ENCODE data around the gene CHRNG. TPM values are rescaled to one million over a fixed set of nuclear protein-coding genes. Genes with fewer than 3 reads are reported as not detected.

Gene CHRNG
- total RNA-seq, 1 experiment from 2014 or later: 36.6 TPM

GRCh38 chr2:232519581-232520438 is 19.7 kb upstream of the CHRNG start, which contains the start of gene PRSS56:
TSS of gene PRSS56 (plus strand) at chr2:232520388. CDS start at chr2:232520599, 211 bp downstream.
- Histone ChIP-seq H3K27ac (no peak within 1 kb of the TSS), H3K4me1 (no peaks in the 10 kb centered on the region; the same call in 1 of the 2 replicates), H3K36me3 (no peaks in the 10 kb centered on the region), H3K4me3 (no peak within 1 kb of the TSS), H3K9me3 (replicated peaks) (no peaks in the 10 kb centered on the region), H3K27me3 (peaks cover 21% of the 10 kb centered on the region)
- no peak for DNase-seq

GRCh38 chr2:232520489-232520888 is 19.0 kb upstream of the CHRNG start:
- Histone ChIP-seq H3K4me1 (peaks cover 6% of the 10 kb centered on the region), H3K27me3 (peaks cover 21% of the 10 kb centered on the region), H3K36me3 (no peaks in the 10 kb centered on the region), H3K9me3 (replicated peaks) (no peaks in the 10 kb centered on the region), H3K27ac (no peak overlapping the region), H3K4me3 (no peak overlapping the region)
- DNase-seq: no peak

GRCh38 chr2:232521098-232521497 is 18.4 kb upstream of the CHRNG start:
- Histone ChIP-seq H3K9me3 (replicated peaks) (no peaks in the 10 kb centered on the region), H3K27ac (no peak overlapping the region), H3K4me3 (no peak overlapping the region), H3K4me1 (peaks cover 7% of the 10 kb centered on the region), H3K27me3 (peaks cover 21% of the 10 kb centered on the region), H3K36me3 (no peaks in the 10 kb centered on the region)
- no peak for DNase-seq

DNA sequence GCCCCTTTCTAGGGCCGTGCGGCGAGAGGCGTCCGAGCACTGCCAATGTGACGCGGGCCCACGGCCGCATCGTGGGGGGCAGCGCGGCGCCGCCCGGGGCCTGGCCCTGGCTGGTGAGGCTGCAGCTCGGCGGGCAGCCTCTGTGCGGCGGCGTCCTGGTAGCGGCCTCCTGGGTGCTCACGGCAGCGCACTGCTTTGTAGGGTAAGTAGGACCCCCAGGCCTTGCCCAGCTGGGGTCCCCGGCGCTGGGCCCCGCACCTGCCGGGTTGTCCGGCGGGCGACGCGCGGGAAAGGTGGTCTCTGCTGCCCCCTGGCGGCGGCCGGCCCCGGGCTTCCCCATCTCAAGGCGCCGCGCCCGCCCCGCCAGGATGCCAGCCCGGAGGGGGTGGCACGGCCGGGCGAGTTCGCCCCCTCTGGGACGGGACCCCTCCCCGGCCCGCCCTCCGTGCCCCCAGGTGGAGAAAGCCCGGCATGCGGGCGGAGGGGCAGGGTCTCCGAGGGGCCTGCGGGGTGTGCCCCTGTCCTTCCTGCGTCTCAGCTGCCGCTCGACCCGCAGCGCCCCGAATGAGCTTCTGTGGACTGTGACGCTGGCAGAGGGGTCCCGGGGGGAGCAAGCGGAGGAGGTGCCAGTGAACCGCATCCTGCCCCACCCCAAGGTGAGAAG is 17.4 kb upstream of the CHRNG start:
- peaks cover 21% of the 10 kb centered on the region for H3K27me3 ChIP-seq
- no peaks in the 10 kb centered on the region for H3K9me3 ChIP-seq (replicated peaks)
- no peaks in the 10 kb centered on the region for H3K36me3 ChIP-seq
- DNase-seq: peak in 1 of 2 experiments; percentile 64
- H3K4me3 ChIP-seq: peak overlapping the region; percentile 41
- H3K4me1 ChIP-seq: peaks cover 13% of the 10 kb centered on the region
- no peak overlapping the region for H3K27ac ChIP-seq

DNA sequence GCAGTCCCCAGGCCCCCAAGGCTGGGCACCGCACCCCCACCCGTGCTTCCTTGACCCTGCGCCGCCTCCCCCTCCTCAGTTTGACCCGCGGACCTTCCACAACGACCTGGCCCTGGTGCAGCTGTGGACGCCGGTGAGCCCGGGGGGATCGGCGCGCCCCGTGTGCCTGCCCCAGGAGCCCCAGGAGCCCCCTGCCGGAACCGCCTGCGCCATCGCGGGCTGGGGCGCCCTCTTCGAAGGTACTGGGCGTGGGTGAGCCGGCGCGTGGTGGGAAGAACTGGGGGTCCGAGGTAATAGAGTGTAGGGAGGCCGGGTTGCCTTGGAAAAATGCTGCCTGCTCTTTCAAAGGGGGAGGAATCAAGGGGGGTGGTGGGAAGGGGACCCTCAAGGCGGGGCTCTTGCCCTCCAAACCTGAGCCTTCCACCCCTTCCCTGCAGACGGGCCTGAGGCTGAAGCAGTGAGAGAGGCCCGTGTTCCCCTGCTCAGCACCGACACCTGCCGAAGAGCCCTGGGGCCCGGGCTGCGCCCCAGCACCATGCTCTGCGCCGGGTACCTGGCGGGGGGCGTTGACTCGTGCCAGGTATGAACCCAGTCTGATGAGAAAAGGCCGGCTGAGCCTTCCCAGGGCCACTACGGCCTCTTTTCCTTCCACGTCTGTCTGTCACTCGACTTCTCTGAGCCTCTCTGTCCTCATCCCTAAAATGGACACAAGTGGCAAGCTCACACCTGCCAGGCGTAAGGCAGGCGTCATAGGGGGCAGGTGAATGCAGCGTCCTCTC is 16.7 kb upstream of the CHRNG start:
- Histone ChIP-seq H3K9me3 (replicated peaks) (no peaks in the 10 kb centered on the region), H3K27ac (no peak overlapping the region), H3K4me1 (peaks cover 13% of the 10 kb centered on the region), H3K4me3 (peak overlapping the region; percentile 41), H3K27me3 (peaks cover 21% of the 10 kb centered on the region), H3K36me3 (no peaks in the 10 kb centered on the region)
- DNase-seq: no peak

DNA sequence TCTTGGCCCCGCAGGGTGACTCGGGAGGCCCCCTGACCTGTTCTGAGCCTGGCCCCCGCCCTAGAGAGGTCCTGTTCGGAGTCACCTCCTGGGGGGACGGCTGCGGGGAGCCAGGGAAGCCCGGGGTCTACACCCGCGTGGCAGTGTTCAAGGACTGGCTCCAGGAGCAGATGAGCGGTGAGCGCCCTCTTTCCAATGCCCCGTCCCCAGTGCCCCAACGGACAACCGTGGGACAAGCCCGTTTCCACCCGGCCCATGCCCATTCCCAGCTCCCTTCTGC is 16.1 kb upstream of the CHRNG start:
- no peaks in the 10 kb centered on the region for H3K9me3 ChIP-seq (replicated peaks)
- H3K4me3 ChIP-seq: no peak overlapping the region
- H3K27ac ChIP-seq: no peak overlapping the region
- H3K27me3 ChIP-seq: peaks cover 21% of the 10 kb centered on the region
- DNase-seq: no peak
- peaks cover 13% of the 10 kb centered on the region for H3K4me1 ChIP-seq
- H3K36me3 ChIP-seq: no peaks in the 10 kb centered on the region

DNA sequence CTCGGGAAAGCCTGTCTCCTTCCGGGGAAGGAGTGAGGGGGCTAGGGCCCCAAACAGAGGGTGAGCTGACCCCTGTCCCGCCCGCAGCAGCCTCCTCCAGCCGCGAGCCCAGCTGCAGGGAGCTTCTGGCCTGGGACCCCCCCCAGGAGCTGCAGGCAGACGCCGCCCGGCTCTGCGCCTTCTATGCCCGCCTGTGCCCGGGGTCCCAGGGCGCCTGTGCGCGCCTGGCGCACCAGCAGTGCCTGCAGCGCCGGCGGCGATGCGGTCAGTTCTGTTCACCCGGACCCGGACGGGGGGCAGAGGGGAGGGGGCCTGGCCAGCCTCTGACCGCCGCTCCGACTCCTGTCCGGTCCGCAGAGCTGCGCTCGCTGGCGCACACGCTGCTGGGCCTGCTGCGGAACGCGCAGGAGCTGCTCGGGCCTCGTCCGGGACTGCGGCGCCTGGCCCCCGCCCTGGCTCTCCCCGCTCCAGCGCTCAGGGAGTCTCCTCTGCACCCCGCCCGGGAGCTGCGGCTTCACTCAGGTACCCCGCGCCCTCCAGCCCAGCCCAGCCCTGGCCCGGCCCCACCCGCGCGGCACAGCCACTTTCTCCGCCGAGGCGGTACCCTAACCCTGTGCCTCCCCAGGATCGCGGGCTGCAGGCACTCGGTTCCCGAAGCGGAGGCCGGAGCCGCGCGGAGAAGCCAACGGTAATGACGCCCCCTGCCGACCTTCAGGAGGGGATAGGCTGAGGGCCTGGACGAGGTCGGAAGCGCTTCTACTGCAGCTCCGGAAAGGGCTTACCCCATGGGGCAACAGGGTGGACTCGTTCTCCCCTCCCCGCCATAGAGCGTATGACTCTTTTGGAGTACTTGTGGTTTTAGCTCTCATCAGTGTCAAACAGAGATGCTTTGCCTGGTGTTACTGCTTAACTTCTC is 15.6 kb upstream of the CHRNG start:
- no peaks in the 10 kb centered on the region for H3K36me3 ChIP-seq
- no peak overlapping the region for H3K4me3 ChIP-seq
- H3K27me3 ChIP-seq: peaks cover 20% of the 10 kb centered on the region
- peaks cover 13% of the 10 kb centered on the region for H3K4me1 ChIP-seq
- no peak for DNase-seq
- no peak overlapping the region for H3K27ac ChIP-seq
- H3K9me3 ChIP-seq (replicated peaks): no peaks in the 10 kb centered on the region

- Histone ChIP-seq H3K4me3 (no peak overlapping the region), H3K9me3 (replicated peaks) (no peaks in the 10 kb centered on the region), H3K4me1 (peaks cover 13% of the 10 kb centered on the region), H3K36me3 (no peaks in the 10 kb centered on the region), H3K27ac (peak overlapping the region; percentile 88), H3K27me3 (peaks cover 14% of the 10 kb centered on the region)
- no peak for DNase-seq
Measured at GRCh38 chr2:232524771-232525170, 14.7 kb upstream of the CHRNG start.

- no peaks in the 10 kb centered on the region for H3K9me3 ChIP-seq (replicated peaks)
- H3K4me3 ChIP-seq: peak overlapping the region; percentile 28
- H3K27me3 ChIP-seq: peaks cover 13% of the 10 kb centered on the region
- no peak for DNase-seq
- H3K27ac ChIP-seq: peak overlapping the region; percentile 88
- H3K4me1 ChIP-seq: peaks cover 13% of the 10 kb centered on the region
- no peaks in the 10 kb centered on the region for H3K36me3 ChIP-seq
Measured at GRCh38 chr2:232525199-232525598, 14.3 kb upstream of the CHRNG start.

GRCh38 chr2:232525791-232526371 is 13.6 kb upstream of the CHRNG start, which contains the start of gene CHRND:
TSS of gene CHRND (plus strand) at chr2:232526160. CDS start at chr2:232526216, 56 bp downstream.
- H3K4me1 ChIP-seq: peaks cover 13% of the 10 kb centered on the region
- peak within 1 kb of the TSS; percentile 97 for H3K27ac ChIP-seq
- DNase-seq: peak; percentile 99
- H3K27me3 ChIP-seq: peaks cover 8% of the 10 kb centered on the region; the same call in 1 of the 2 replicates
- peak within 1 kb of the TSS; percentile 87 for H3K4me3 ChIP-seq
- no peaks in the 10 kb centered on the region for H3K9me3 ChIP-seq (replicated peaks)
- H3K36me3 ChIP-seq: no peaks in the 10 kb centered on the region

DNA sequence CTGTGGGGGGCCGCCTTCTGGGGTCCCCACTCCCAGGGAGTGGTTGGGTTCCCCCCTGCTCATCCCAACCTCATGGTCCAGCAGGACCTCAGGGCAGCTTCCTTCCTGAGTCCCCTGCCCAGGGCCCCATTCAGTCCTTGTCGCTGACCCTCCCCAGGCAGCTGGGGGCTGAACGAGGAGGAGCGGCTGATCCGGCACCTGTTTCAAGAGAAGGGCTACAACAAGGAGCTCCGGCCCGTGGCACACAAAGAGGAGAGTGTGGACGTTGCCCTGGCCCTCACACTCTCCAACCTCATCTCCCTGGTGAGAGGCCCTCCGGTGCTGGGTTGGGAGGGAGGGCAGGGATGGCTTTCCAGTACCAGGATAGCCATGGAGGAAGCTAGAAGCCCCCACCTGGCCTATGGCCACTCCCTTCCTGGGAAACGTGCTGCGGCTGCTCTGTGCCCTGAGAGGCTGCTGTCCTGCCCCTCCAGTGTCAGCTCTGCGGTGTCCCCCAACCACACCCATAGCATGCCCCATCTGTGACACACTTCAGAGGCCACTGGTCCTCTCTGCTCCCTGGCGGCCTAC is 13.0 kb upstream of the CHRNG start:
- DNase-seq: peak; percentile 76 to 77
- Histone ChIP-seq H3K27me3 (peaks cover 2% of the 10 kb centered on the region; the same call in 1 of the 2 replicates), H3K27ac (peak overlapping the region; percentile 97), H3K4me3 (peak overlapping the region; percentile 87), H3K9me3 (replicated peaks) (no peaks in the 10 kb centered on the region), H3K4me1 (peaks cover 13% of the 10 kb centered on the region), H3K36me3 (no peaks in the 10 kb centered on the region; the same call in 1 of the 2 replicates)

- no peaks in the 10 kb centered on the region for H3K27me3 ChIP-seq
- no peak overlapping the region for H3K4me3 ChIP-seq
- no peak overlapping the region for H3K27ac ChIP-seq
- no peaks in the 10 kb centered on the region for H3K9me3 ChIP-seq (replicated peaks)
- peaks cover 13% of the 10 kb centered on the region for H3K4me1 ChIP-seq
- DNase-seq: no peak
- H3K36me3 ChIP-seq: no peaks in the 10 kb centered on the region; the same call in 1 of the 2 replicates
Measured at GRCh38 chr2:232527905-232528470, 11.5 kb upstream of the CHRNG start.
